HG03280 (cell line): ENCODE data around the gene CYP46A1.
"Not testable (repeated sequence)": the region's sequence is repeated elsewhere in the genome, so short reads cannot be mapped to it uniquely, and the experiment has no call there.

ENCODE experiments used
- ATAC-seq: cut with Tn5 transposase; IDR thresholded peaks from one replicate; pipeline ENCODE4 v1.9.1; 2021; ENCODE audit warnings: mild to moderate bottlenecking, moderate library complexity; ENCODE audit not compliant: unreplicated experiment

Gene CYP46A1

DNA sequence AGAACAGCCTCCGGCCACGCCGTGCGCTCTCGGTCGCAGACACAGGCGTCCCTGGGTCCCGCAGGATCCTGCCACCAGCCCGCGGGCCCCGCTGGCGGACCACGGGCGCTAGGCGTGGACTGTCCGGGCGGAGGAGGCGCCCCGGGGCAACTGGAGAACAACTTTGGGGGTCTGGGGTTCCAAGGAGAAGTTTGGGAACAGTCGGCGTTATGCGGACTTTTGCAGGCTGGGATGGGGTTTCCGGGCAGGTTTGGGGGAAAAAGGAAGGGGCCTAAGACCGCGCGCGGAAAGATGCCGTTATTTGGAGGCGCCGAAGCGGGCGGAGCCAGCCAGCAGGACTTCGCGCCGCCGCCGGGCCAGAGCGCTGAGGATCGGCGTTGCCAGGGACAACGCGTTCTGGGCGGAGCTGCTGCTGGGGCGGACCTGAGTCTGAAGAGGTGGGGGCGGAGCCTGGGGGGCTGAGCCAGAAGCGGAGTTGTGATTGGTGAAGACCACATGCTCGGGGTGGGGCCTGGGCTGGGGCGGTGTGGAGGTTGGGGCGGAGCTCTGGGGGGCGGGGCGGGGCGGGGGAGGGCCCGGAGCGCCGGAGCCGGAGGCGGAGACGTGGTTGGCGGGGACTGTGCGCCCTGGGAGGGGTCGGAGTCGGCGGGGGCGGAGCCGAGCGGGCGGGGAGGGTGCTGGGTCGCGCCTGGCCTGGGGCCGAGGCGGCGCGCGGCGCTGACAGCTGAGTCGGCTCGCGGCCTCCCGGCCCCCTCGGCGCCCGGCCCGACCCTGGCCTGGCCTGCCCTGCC, at the start of gene CYP46A1:
Gene CYP46A1, plus strand, starts transcription at position 680 of the 791 bp plus-strand sequence. CDS start 120 bp downstream, outside the sequence.
- ATAC-seq, result peak; percentile 94

GRCh38 chr14:99634443-99634842, 49.7 kb upstream of the CYP46A1 start:
- no peak for ATAC-seq

GRCh38 chr14:99635116-99635515, 49.0 kb upstream of the CYP46A1 start:
- ATAC-seq, result no peak

GRCh38 chr14:99636487-99636886, 47.6 kb upstream of the CYP46A1 start:
- no peak for ATAC-seq

DNA sequence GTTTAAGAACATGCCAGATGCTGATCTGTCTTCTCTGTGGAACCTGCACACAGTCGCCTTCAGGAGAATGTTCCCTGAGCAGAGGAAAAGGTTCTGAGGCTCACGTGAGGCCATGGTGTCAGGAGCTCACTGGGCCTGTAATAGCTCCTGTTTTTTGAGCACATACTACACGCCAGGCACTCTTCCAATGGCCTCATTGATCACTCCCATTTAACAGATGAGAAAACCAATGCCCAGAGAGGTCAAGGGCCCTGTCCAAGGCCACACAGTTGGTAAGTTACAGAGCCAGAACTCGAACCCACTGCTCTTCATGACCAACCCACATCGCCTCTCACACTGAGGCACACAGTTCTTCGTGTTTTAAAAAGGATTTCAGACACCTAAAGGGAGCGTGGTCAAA, 46.5 kb upstream of the CYP46A1 start:
- no peak for ATAC-seq

- ATAC-seq, result not testable (repeated sequence)
These were observed 41.3 kb upstream of the CYP46A1 start for GRCh38 chr14:99642771-99643170.

- no peak for ATAC-seq
These were observed 40.8 kb upstream of the CYP46A1 start for GRCh38 chr14:99643343-99643742.

GRCh38 chr14:99644035-99644587, 40.0 kb upstream of the CYP46A1 start:
- ATAC-seq, result no peak

- ATAC-seq, result no peak
These were observed 39.2 kb upstream of the CYP46A1 start, which contains the start of gene HHIPL1 for GRCh38 chr14:99644723-99645544. Gene HHIPL1 (plus strand): TSS chr14:99645129. CDS start chr14:99645208, 79 bp downstream.

DNA sequence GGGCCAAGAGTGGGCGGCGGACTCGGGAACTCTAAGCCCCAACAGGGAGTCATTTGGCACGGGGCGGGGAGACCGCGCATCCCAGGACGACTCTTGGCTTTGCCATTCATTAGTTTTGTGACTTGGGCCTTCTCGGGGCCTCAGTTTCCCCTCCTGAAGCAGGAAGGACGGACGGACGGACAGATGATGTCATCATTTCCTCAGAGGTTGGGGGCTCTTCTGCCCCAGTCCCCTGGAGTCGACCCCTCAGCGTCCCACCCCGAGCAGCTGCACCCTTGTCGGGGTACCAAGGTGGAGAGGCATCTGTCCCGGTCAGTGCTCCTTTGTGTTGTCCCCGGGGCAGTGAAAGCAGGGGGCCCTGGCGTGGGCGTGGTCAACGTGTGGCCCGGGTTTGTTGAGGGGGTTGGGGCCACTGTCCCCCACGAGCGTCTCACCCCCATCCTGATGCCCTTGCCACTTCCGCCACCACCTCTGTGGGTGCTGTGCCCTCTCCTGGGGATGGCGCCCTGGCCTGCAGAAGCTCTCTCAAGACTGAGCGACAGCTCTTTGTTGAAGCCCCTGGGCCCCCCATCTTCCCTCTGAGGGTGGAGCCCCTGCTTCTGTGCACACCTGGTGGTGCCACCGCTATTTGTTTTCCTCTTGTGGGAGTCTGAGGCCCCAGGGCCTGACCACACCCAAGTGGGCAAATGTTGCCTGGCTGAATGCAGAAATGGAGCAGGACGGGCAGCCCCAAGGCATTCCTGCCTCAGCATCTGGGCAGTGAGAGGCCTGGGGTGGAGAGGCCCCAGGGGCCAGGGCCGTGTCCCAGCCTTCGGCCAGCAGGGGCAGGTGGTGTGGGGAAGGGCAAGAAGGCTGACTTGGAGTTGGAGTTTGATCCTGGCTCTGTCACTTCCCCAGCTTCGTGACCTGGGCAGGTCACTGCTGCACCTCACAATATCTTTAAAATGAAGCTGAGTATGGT, 38.3 kb upstream of the CYP46A1 start:
- no peak for ATAC-seq

DNA sequence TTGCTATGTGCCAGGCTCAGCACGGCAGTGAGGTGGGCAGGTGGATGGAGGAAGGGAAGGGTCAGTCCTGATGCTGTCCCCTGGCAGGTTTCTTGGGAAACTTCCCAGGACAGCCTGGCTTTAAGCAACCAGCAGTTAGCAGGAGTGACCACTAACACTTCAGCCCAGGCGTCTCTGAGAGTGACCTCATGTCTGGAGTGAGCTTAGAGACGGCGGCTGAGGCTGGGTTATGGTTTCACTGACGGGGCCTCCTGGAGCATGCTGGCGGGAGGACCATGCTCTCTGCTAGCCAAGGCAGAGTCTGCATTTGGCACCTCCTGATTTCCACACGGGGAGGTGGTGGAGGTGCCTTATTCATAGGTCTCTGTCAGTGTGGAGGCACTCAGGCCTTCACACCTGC, 36.7 kb upstream of the CYP46A1 start:
- no peak for ATAC-seq

GRCh38 chr14:99648027-99648784, 35.9 kb upstream of the CYP46A1 start:
- ATAC-seq, result no peak

- no peak for ATAC-seq
These were observed 34.9 kb upstream of the CYP46A1 start for GRCh38 chr14:99649219-99649618.

DNA sequence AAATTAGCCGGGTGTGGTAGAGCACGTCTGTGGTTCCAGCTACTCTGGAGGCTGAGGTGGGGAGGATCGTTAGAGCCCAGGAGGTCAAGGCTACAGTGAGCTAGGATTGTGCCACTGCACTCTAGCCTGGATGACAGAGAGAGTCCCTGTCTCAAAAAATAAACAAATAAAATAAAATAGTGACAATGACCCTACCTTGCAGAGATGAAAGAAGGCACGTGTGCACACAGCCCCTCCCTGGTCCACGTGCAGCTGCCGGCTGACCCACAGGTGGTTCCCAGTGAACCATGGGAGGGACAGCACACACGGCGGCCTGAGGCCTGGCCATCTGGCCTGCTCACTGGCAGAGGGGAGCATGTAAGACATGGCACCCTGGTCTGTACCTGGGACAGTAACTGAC, 34.5 kb upstream of the CYP46A1 start:
- ATAC-seq, result no peak

- ATAC-seq, result no peak
These were observed 33.9 kb upstream of the CYP46A1 start for GRCh38 chr14:99650189-99650588.

DNA sequence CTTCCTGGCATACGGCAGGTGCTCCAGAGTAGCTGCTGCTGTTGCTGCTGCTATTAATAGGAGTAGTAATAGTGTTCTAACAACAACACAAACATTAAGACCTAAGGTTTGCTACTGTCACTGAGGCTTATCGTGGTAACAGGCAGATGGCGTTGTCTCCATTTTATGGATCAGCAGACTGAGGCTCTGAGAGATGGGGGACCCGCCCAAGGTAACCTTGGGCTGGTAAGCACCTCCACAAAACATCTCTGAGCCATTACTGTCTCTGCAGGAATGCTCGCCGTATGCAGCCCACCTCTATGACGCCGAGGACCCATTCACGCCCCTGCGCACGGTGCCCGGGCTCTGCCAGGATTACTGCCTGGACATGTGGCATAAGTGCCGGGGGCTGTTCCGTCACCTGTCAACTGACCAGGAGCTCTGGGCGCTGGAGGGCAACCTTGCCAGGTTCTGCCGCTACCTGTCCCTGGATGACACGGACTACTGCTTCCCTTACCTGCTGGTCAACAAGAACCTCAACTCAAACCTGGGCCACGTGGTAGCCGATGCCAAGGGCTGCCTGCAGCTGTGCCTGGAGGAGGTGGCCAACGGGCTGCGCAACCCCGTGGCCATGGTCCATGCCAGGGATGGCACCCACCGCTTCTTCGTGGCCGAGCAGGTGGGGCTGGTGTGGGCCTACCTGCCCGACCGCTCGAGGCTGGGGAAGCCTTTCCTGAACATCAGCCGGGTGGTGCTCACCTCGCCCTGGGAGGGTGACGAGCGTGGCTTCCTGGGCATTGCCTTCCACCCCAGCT, 31.9 kb upstream of the CYP46A1 start:
- no peak for ATAC-seq

- ATAC-seq, result no peak
These were observed 29.7 kb upstream of the CYP46A1 start for GRCh38 chr14:99654235-99654985.

DNA sequence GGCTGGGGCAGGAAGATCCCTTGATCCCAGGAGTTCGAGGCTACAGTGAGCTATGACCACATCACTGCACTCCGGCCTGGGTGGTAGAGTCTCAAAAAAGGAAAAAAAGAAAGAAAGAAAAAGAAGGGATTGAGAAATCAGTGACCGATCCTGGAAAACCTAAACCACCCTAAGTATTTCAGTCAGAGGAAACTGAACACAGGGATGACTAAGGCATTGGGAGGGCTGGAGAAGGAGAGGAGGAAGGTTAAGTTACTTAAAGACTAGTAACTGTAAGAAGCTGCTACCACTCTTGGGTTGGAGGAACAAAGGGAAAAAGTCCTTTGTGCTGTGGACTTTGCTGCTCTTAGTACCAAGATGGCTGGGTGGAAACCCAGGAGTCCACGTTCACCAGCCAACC, 28.6 kb upstream of the CYP46A1 start:
- no peak for ATAC-seq
